Tibial nerve (tissue), 4 donors: ENCODE measurements around the gene PLEKHA7.

Experiments
- EP300 ChIP-seq, 2 donors: sonication (generic); formaldehyde crosslinking; IDR thresholded peaks; one replicate each; pipeline ENCODE4 v1.6.1; 2017; ENCODE audit warnings: antibody characterized with exemption in 2 of 2, mild to moderate bottlenecking in 1 of 2
- POLR2A ChIP-seq, 2 donors: fragments of 450-650 bp; IDR thresholded peaks; one replicate each; pipeline ENCODE4 v1.6.1; 2017; ENCODE audit warnings: antibody characterized with exemption in 2 of 2, mild to moderate bottlenecking in 2 of 2, moderate library complexity in 2 of 2
- TF ChIP-seq, protein P1 (sequence below), 5 experiments: fragments of 200-600 bp in 3 of 5; fragments of 450-650 bp in 2 of 5; sonication (generic) in 3 of 5; IDR thresholded peaks; one replicate each; pipeline ENCODE4 v1.5.1; 2016 to 2019; ENCODE audit warnings: antibody characterized with exemption in 5 of 5, mild to moderate bottlenecking in 3 of 5, moderate library complexity in 2 of 5

DNA sequence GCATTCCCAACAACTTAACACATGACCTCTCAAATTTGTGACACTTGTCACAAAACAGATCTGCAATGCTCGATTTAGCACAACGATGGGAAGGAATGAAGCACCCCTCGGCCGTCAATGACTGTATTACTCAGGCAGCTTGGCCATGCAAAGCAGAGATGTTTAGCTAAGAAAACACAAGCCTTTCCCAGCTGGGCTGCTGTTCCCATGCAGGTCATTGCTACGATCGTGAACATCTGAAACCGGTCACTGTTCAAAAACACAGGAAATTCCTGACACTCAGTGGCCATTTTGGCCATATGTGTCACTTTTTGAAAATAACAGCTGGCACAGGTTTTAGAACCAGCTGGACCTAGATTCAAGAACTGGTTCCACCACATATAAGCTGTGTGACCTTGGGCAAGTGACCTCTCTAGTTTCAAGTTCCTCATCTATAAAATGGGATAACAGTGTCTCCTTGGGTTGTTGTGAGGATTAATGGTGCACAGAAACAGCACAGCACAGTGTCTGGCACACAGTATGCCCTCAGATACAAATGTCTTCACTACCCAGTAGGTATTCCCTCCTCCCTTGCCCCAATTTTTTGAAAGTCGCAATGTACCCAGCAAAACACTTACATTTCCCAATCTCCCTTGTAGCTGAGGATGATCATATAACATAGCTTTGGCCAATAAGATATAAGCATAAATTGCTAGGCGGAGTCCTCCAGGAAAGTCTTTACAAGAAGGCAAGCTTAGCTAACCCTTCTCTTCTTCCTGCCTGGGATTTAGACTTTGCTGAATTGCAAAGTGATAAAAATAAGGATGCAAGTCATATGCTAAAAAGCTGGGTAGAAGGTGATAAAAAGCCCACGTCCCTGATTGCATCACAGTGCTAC, 182.7 kb downstream of the PLEKHA7 start:
- no peak for TF ChIP-seq POLR2A (IDR thresholded peaks at IDR 0.05)
- TF ChIP-seq, protein P1, sequence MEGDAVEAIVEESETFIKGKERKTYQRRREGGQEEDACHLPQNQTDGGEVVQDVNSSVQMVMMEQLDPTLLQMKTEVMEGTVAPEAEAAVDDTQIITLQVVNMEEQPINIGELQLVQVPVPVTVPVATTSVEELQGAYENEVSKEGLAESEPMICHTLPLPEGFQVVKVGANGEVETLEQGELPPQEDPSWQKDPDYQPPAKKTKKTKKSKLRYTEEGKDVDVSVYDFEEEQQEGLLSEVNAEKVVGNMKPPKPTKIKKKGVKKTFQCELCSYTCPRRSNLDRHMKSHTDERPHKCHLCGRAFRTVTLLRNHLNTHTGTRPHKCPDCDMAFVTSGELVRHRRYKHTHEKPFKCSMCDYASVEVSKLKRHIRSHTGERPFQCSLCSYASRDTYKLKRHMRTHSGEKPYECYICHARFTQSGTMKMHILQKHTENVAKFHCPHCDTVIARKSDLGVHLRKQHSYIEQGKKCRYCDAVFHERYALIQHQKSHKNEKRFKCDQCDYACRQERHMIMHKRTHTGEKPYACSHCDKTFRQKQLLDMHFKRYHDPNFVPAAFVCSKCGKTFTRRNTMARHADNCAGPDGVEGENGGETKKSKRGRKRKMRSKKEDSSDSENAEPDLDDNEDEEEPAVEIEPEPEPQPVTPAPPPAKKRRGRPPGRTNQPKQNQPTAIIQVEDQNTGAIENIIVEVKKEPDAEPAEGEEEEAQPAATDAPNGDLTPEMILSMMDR (IDR thresholded peaks at IDR 0.05), result no peak
- TF ChIP-seq EP300 (IDR thresholded peaks at IDR 0.05), result no peak
